Mesenchymal stem cell (in vitro differentiated cells and primary cell): ENCODE data around the gene TMC3.

Source experiments
- DNase-seq: peaks from one replicate; pipeline ENCODE4 v3.0.0-alpha.2; 2013
- H2AFZ ChIP-seq: one replicate; pipeline ENCODE4 v1.6.1; 2013; ENCODE audit warnings: low read depth, mild to moderate bottlenecking, control low read depth, inconsistent platforms, low read length, moderate library complexity
- H2AK5ac ChIP-seq: 2 replicates; pipeline ENCODE4 v1.6.1; 2013; ENCODE audit warnings: low read length, moderate library complexity, mild to moderate bottlenecking, inconsistent platforms; ENCODE audit not compliant: severe bottlenecking
- H2BK120ac ChIP-seq: one replicate; pipeline ENCODE4 v1.6.1; 2013; ENCODE audit warnings: low read depth, mild to moderate bottlenecking, inconsistent platforms, low read length, moderate library complexity
- H2BK12ac ChIP-seq, 2 experiments: one replicate each; pipeline ENCODE4 v1.6.1; 2013; ENCODE audit warnings: inconsistent platforms in 2 of 2, low read length in 2 of 2, mild to moderate bottlenecking in 2 of 2, moderate library complexity in 2 of 2, control low read depth in 1 of 2
- H2BK15ac ChIP-seq: one replicate; pipeline ENCODE4 v1.6.1; 2013; ENCODE audit warnings: mild to moderate bottlenecking, low read depth, inconsistent platforms; ENCODE audit not compliant: poor library complexity, severe bottlenecking
- H2BK5ac ChIP-seq: 2 replicates; pipeline ENCODE4 v1.6.1; 2013; ENCODE audit warnings: low read depth, mild to moderate bottlenecking, low read length, control low read depth, inconsistent platforms; ENCODE audit not compliant: poor library complexity, severe bottlenecking
- H3K14ac ChIP-seq, 2 experiments: one replicate each; pipeline ENCODE4 v1.6.1; 2013; ENCODE audit warnings: inconsistent platforms in 2 of 2, low read length in 2 of 2, control low read depth in 1 of 2, mild to moderate bottlenecking in 1 of 2, moderate library complexity in 1 of 2
- H3K18ac ChIP-seq, 2 experiments: one replicate each; pipeline ENCODE4 v1.6.1; 2013; ENCODE audit warnings: inconsistent platforms in 2 of 2, low read length in 2 of 2, control low read depth in 1 of 2, low read depth in 1 of 2, mild to moderate bottlenecking in 1 of 2
- H3K23ac ChIP-seq, 2 experiments: one replicate each; pipeline ENCODE4 v1.6.1; 2013; ENCODE audit warnings: inconsistent platforms in 2 of 2, low read length in 2 of 2, mild to moderate bottlenecking in 2 of 2, moderate library complexity in 2 of 2, control low read depth in 1 of 2
- H3K27ac ChIP-seq: 2 replicates; pipeline ENCODE4 v1.5.1; 2013; ENCODE audit warnings: mild to moderate bottlenecking, moderate library complexity, low read length, control low read depth, inconsistent platforms; ENCODE audit not compliant: poor library complexity, severe bottlenecking
- H3K27me3 ChIP-seq, 2 experiments: 2 replicates each; pipeline versions ENCODE4 v1.6.1 to v1.7.0; 2013; ENCODE audit warnings: low read length in 2 of 2, mild to moderate bottlenecking in 2 of 2, moderate library complexity in 2 of 2, control low read depth in 1 of 2, inconsistent platforms in 1 of 2; ENCODE audit not compliant: control insufficient read depth in 1 of 2, insufficient read depth in 1 of 2
- H3K36me3 ChIP-seq, 2 experiments: 2 replicates each; pipeline versions ENCODE4 v1.6.1 to v1.7.0; 2013; ENCODE audit warnings: low read length in 2 of 2, control low read depth in 1 of 2, inconsistent platforms in 1 of 2, low read depth in 1 of 2, mild to moderate bottlenecking in 1 of 2; ENCODE audit not compliant: insufficient read depth in 2 of 2, control insufficient read depth in 1 of 2
- H3K4ac ChIP-seq, 2 experiments: one replicate each; pipeline ENCODE4 v1.6.1; 2013; ENCODE audit warnings: inconsistent platforms in 2 of 2, low read length in 2 of 2, mild to moderate bottlenecking in 2 of 2, moderate library complexity in 2 of 2, control low read depth in 1 of 2, low read depth in 1 of 2
- H3K4me1 ChIP-seq: 2 replicates; pipeline ENCODE4 v1.6.1; 2013; ENCODE audit warnings: low read depth, low read length, control low read depth; ENCODE audit not compliant: control insufficient read depth, insufficient read depth
- H3K4me2 ChIP-seq: 2 replicates; pipeline ENCODE4 v1.6.1; 2013; ENCODE audit warnings: low read length, mild to moderate bottlenecking, inconsistent platforms; ENCODE audit not compliant: poor library complexity, severe bottlenecking
- H3K4me3 ChIP-seq, 2 experiments: 2 replicates each; pipeline versions ENCODE4 v1.5.1 to v1.7.0; 2013; ENCODE audit warnings: low read length in 2 of 2, mild to moderate bottlenecking in 2 of 2, control low read depth in 1 of 2, low read depth in 1 of 2; ENCODE audit not compliant: insufficient read depth in 1 of 2
- H3K79me1 ChIP-seq: replicated peaks from 2 replicates; pipeline ENCODE4 v1.6.1; 2013; ENCODE audit warnings: mild to moderate bottlenecking, control low read depth, low read length, inconsistent platforms; ENCODE audit not compliant: poor library complexity, severe bottlenecking
- H3K9ac ChIP-seq: 2 replicates; pipeline ENCODE4 v1.7.0; 2013; ENCODE audit warnings: mild to moderate bottlenecking, low read length, moderate library complexity
- H3K9me3 ChIP-seq: 2 replicates; pipeline ENCODE4 v1.7.0; 2013; ENCODE audit warnings: mild to moderate bottlenecking, low read length; ENCODE audit not compliant: control insufficient read depth
- H4K8ac ChIP-seq: one replicate; pipeline ENCODE4 v1.6.1; 2013; ENCODE audit warnings: inconsistent platforms, mild to moderate bottlenecking, low read length, moderate library complexity
- H4K91ac ChIP-seq: one replicate; pipeline ENCODE4 v1.6.1; 2013; ENCODE audit warnings: mild to moderate bottlenecking, low read length, inconsistent platforms
- WGBS: methylation state at CpG from one replicate; pipeline ENCODE4 v1.1.7; 2013; ENCODE audit warnings: mixed read lengths; 5-methylcytosine and 5-hydroxymethylcytosine counted together

The TMC3 gene

DNA sequence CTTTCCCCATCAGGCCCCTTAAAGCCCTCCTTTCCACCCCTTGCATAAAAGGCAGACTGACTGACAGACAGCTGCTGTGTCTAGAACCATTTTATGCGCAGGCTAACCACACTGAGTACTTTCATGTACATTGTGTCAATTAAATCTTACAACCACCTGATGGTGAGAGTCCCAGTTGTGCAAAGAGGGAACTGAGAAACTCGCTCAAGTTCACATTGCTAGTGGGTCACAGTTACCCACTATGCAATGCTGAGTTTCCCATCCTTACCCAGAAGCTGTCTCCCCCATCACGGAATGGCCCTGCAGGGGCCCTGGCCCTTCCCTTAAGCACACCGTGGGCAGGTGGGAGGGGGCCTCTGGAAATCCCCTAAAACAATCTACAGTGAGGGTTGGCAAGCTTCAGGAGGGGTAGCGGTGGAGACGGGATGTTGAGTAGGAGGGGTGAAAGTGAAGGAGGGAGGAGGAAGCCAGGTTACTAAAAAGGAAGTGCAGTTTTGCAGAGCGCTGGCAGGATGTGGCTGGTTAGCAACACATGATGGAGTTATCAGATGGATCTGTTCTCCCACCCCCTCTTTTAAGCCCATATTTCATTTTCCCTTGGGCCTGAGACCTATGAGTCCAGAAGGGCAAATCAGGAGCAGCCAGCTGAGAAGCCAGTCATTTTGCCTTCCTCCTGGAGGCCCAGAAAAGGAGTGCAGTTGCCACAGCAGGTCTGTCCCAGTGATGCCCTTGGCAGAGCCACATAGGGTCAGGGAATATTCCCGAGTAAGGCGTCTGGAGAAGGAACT is 80.1 kb downstream of the TMC3 start:
- H2AK5ac ChIP-seq = no peak overlapping the region

GRCh38 chr15:81292523-81293001 is 81.5 kb downstream of the TMC3 start:
- no peak overlapping the region for H3K18ac ChIP-seq
- H2BK15ac ChIP-seq = no peak overlapping the region
- peaks cover 0 to 65% of the 10 kb centered on the region in 2 experiments for H3K27me3 ChIP-seq
- DNase-seq = no peak
- no peak overlapping the region for H3K9ac ChIP-seq
- no peak overlapping the region for H3K23ac ChIP-seq
- H3K36me3 ChIP-seq = peaks cover 0 to 8% of the 10 kb centered on the region in 2 experiments
- no peaks in the 10 kb centered on the region for H3K79me1 ChIP-seq
- no peak overlapping the region for H2BK120ac ChIP-seq
- no peak overlapping the region for H3K4me3 ChIP-seq
- H2BK5ac ChIP-seq = no peak overlapping the region
- H3K4me1 ChIP-seq = peaks cover 5% of the 10 kb centered on the region
- no peak overlapping the region for H2AK5ac ChIP-seq
- no peak overlapping the region for H3K4ac ChIP-seq
- H3K14ac ChIP-seq = no peak overlapping the region
- H3K27ac ChIP-seq = no peak overlapping the region
- no peak overlapping the region for H2BK12ac ChIP-seq
- H4K91ac ChIP-seq = no peak overlapping the region
- no peak overlapping the region for H4K8ac ChIP-seq
- no peak overlapping the region for H3K4me2 ChIP-seq
- WGBS = 85% methylated on average over 9 of the region's 12 CpGs
- no peak overlapping the region for H2AFZ ChIP-seq
- H3K9me3 ChIP-seq = no peaks in the 10 kb centered on the region

More for the DNA sequence above, 80.1 kb downstream of the TMC3 start:
- Histone ChIP-seq H3K18ac (no peak overlapping the region), H3K27me3 (peaks cover 0 to 72% of the 10 kb centered on the region in 2 experiments), H4K91ac (no peak overlapping the region), H2BK5ac (no peak overlapping the region), H3K36me3 (peaks cover 0 to 4% of the 10 kb centered on the region in 2 experiments), H3K9ac (no peak overlapping the region), H4K8ac (no peak overlapping the region), H3K14ac (no peak overlapping the region), H2BK120ac (no peak overlapping the region), H3K27ac (no peak overlapping the region), H3K9me3 (no peaks in the 10 kb centered on the region), H3K79me1 (no peaks in the 10 kb centered on the region), H3K4me1 (peaks cover 5% of the 10 kb centered on the region), H2BK12ac (no peak overlapping the region), H2AFZ (no peak overlapping the region), H3K23ac (no peak overlapping the region), H2BK15ac (no peak overlapping the region), H3K4me3 (peak overlapping the region in 1 of 2 experiments; percentile 1), H3K4me2 (no peak overlapping the region), H3K4ac (no peak overlapping the region)
- 63% methylated on average over 9 of the region's 9 CpGs for WGBS
- no peak for DNase-seq

DNA sequence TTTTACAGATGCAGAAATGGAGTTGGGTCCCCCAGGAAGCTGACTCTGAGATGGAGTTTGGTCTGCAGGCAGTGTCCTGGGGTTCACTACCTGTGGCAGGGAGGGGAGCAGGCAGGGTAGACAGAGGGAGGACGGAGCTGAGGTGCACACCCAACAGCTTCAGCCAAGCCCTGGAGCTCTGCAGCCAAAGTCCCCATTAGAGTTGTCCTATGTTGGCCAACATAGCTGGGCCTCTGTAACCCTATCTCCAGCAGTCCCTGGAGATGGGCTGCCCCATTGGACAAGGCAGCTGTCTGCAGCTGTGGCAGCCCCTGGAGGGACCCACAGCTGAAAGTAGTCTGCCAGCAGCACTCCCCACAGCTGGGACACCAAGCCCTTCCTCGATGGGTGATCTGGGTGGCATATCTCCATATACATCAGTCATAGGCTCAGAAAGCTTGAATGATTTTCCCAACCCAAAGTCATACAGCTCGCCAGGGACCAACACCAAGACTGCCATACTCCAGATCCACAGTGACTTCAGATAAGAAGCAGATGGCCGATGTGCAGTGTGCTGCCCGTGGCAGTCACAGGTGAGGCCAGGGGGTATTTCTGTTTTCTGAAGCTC is 82.0 kb downstream of the TMC3 start:
- no peak overlapping the region for H3K23ac ChIP-seq
- whole genome bisulfite sequencing = 70% methylated on average over 5 of the region's 5 CpGs
- no peak overlapping the region for H2BK120ac ChIP-seq
- H3K79me1 ChIP-seq = no peaks in the 10 kb centered on the region
- no peak overlapping the region for H2BK5ac ChIP-seq
- H4K91ac ChIP-seq = no peak overlapping the region
- peaks cover 0 to 67% of the 10 kb centered on the region in 2 experiments for H3K27me3 ChIP-seq
- H3K9ac ChIP-seq = no peak overlapping the region
- no peak overlapping the region for H3K4me3 ChIP-seq
- H3K18ac ChIP-seq = no peak overlapping the region
- H3K9me3 ChIP-seq = no peaks in the 10 kb centered on the region
- H2BK15ac ChIP-seq = no peak overlapping the region
- no peak overlapping the region for H3K14ac ChIP-seq
- H3K36me3 ChIP-seq = peaks cover 0 to 11% of the 10 kb centered on the region in 2 experiments
- H3K4me2 ChIP-seq = no peak overlapping the region
- H4K8ac ChIP-seq = no peak overlapping the region
- H2AFZ ChIP-seq = no peak overlapping the region
- no peak overlapping the region for H2AK5ac ChIP-seq
- no peak for DNase-seq
- H2BK12ac ChIP-seq = no peak overlapping the region
- H3K4me1 ChIP-seq = peaks cover 4% of the 10 kb centered on the region
- no peak overlapping the region for H3K27ac ChIP-seq
- H3K4ac ChIP-seq = no peak overlapping the region

- WGBS = 92% methylated on average over 3 of the region's 4 CpGs
- H3K79me1 ChIP-seq = no peaks in the 10 kb centered on the region
- H2BK15ac ChIP-seq = no peak overlapping the region
- peaks cover 0 to 21% of the 10 kb centered on the region in 2 experiments for H3K36me3 ChIP-seq
- H2AFZ ChIP-seq = no peak overlapping the region
- no peak overlapping the region for H2BK120ac ChIP-seq
- no peak overlapping the region for H3K23ac ChIP-seq
- no peak overlapping the region for H2BK5ac ChIP-seq
- H3K4ac ChIP-seq = no peak overlapping the region
- H3K9ac ChIP-seq = no peak overlapping the region
- H4K8ac ChIP-seq = no peak overlapping the region
- H4K91ac ChIP-seq = no peak overlapping the region
- no peak for DNase-seq
- no peaks in the 10 kb centered on the region for H3K9me3 ChIP-seq
- peaks cover 0 to 66% of the 10 kb centered on the region in 2 experiments for H3K27me3 ChIP-seq
- H3K4me3 ChIP-seq = no peak overlapping the region
- H2BK12ac ChIP-seq = no peak overlapping the region
- no peak overlapping the region for H3K27ac ChIP-seq
- H3K4me2 ChIP-seq = no peak overlapping the region
- H3K18ac ChIP-seq = no peak overlapping the region
- H2AK5ac ChIP-seq = no peak overlapping the region
- no peak overlapping the region for H3K14ac ChIP-seq
- H3K4me1 ChIP-seq = no peaks in the 10 kb centered on the region
Measured at GRCh38 chr15:81289910-81290309, 84.1 kb downstream of the TMC3 start.
